ENCODE data around the gene SSBP3. TPM values are rescaled to one million over a fixed set of nuclear protein-coding genes. Genes with fewer than 3 reads are reported as not detected.

The SSBP3 gene
- total and polyA plus RNA-seq, 8 donors, result 33.0 to 129 (median 112) TPM

- no peak for ATAC-seq
- intact Hi-C loops (cut with DNase I), result no loop called here
- Histone ChIP-seq H3K36me3 (no peaks in the 10 kb centered on the region), H3K27me3 (no peaks in the 10 kb centered on the region), H3K9me3 (no peaks in the 10 kb centered on the region), H3K4me1 (peaks cover 28 to 67% of the 10 kb centered on the region in 2 donors), H3K4me3 (no peak overlapping the region), H3K27ac (peak overlapping the region; percentile 80 to 83)
- TF ChIP-seq CTCF (IDR thresholded peaks at IDR 0.05), result no peak
- DNase-seq, result no peak
Measured at GRCh38 chr1:54336116-54336515, 70.1 kb downstream of the SSBP3 start.

DNA sequence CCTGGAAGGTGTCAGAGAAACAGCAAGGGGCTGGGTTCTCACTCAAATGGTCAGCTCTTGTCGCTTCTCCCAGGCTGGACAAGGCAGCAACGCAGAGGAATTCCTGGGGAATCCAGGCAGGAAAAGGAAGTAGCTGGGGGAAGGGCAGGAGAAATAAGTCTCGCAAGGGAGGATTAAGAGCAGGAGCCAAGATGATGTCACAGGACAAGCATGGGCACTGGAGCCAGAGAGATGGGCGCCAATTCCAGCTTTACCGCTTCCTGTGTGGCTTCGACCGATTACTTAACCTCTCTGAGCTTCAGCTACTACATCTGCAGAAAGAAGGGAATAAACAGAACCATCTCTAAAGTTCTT, 70.5 kb downstream of the SSBP3 start:
- Histone ChIP-seq H3K9me3 (no peaks in the 10 kb centered on the region), H3K4me1 (peaks cover 28 to 67% of the 10 kb centered on the region in 2 donors), H3K36me3 (no peaks in the 10 kb centered on the region), H3K27ac (peak overlapping the region; percentile 80 to 83), H3K4me3 (no peak overlapping the region), H3K27me3 (no peaks in the 10 kb centered on the region)
- intact Hi-C loops (cut with DNase I), result no loop called here
- TF ChIP-seq CTCF (IDR thresholded peaks at IDR 0.05), result no peak
- DNase-seq (peak in 3 of 4 donors; percentile 57 to 91 (median 79)), ATAC-seq (peak; percentile 79)

DNA sequence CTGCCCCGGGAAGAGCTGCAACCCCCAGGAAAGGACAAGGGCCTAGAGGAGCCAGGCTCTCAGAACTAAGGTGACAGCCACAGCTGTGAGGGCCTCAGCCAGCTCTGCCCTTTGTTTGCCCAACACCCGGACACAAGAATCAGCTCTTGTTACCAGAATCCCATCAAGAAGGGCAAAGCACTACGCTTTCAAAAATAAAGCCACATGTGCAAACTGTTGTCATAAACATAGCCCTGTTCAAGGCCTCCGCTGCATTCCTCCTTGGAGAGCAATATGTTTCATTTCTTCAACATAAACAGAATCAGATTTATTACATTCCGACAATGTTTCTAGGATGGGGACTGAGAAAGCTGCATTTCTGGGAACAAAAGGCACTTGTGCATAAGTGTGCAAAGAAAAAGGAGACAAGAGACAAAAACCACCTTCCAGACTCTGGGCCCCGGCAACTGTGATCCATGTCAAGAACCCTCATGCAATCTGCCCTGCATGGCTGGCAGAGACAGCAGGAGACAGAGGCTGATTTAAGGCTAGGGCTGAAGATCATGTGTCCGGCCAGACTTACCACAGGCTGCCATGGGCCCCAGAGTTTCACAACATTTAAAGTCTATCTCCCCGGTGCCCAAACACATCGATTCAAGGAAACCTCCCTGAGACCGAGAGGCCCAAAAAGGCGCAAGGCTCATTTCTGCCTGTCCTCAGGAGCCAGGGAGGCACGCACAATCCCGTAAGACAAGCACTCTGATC, 71.0 kb downstream of the SSBP3 start:
- TF ChIP-seq CTCF (IDR thresholded peaks at IDR 0.05), result no peak
- peak in 2 of 4 donors; percentile 72 to 75 for DNase-seq
- H3K9me3 ChIP-seq, result no peaks in the 10 kb centered on the region
- peaks cover 28 to 67% of the 10 kb centered on the region in 2 donors for H3K4me1 ChIP-seq
- H3K27ac ChIP-seq, result peak overlapping the region; percentile 80 to 83
- no peaks in the 10 kb centered on the region for H3K27me3 ChIP-seq
- H3K36me3 ChIP-seq, result no peaks in the 10 kb centered on the region
- ATAC-seq, result peak; percentile 55
- intact Hi-C loops (cut with DNase I), result no loop called here
- no peak overlapping the region for H3K4me3 ChIP-seq

DNA sequence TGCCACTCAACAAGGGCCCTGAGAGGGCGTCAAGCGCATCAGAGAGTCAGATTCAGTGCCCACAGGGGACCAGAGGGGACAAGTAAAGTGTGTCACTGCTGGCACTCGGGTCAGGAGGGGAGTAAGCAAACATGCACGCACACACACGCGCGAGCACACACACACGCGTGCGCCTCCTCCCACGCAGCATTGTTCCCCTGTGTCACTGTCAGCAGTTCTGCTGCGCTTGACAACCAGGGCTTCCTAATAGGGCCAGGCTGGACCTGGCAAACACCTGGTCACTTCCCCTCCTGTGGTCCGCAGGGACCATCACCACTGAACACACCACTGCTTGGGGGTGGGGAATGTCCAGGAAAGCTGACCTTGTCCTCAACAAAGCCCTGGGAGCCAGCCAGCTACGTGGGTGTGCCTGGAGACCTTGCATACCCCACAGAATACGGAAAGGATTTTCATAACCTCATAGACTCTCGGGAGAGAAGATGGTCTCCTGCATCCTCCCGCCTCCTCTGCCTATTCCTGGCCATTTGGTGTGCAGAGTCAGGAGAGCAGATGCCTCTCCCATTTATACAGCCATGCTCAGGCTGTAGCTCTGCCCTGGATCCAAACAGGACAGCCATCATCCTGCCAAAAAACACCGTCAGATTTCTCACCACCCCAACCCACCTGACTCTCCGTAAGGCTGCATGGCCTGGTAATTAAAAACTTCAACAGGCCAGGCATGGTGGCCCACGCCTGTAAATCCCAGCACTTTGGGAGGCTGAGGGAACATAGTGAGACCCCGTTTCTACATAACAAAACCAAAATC, 73.2 kb downstream of the SSBP3 start:
- no peak for TF ChIP-seq CTCF (IDR thresholded peaks at IDR 0.05)
- intact Hi-C loops (cut with DNase I), result no loop called here
- DNase-seq (no peak), ATAC-seq (no peak)
- Histone ChIP-seq H3K27ac (no peak overlapping the region), H3K4me1 (peaks cover 25 to 68% of the 10 kb centered on the region in 2 donors), H3K36me3 (no peaks in the 10 kb centered on the region), H3K27me3 (no peaks in the 10 kb centered on the region), H3K4me3 (no peak overlapping the region), H3K9me3 (no peaks in the 10 kb centered on the region)

- no peak for TF ChIP-seq CTCF (IDR thresholded peaks at IDR 0.05)
- Histone ChIP-seq H3K27ac (no peak overlapping the region), H3K36me3 (no peaks in the 10 kb centered on the region), H3K9me3 (no peaks in the 10 kb centered on the region), H3K4me3 (no peak overlapping the region), H3K27me3 (no peaks in the 10 kb centered on the region), H3K4me1 (peaks cover 23 to 67% of the 10 kb centered on the region in 2 donors)
- ATAC-seq, result no peak
- DNase-seq, result no peak
- intact Hi-C loops (cut with DNase I), result no loop called here
Measured at GRCh38 chr1:54331843-54332463, 74.2 kb downstream of the SSBP3 start.
